Muscle of back (tissue), 11 donors: ENCODE measurements around the gene OBSCN. TPM values are rescaled to one million over a fixed set of nuclear protein-coding genes. Genes with fewer than 3 reads are reported as not detected.
"Not testable (repeated sequence)": the region's sequence is repeated elsewhere in the genome, so short reads cannot be mapped to it uniquely, and the experiment has no call there.

Experiments
- DNase-seq, 3 donors: peaks; one replicate each; pipeline versions ENCODE4 v3.0.0 to v3.0.0-alpha.2; 2013
- polyA plus RNA-seq, 10 donors: library from polyadenylated mRNA; unstranded; fragments of 120-200 nt; gene quantifications; one replicate each; pipeline ENCODE4 v1.2.1, GENCODE V29; 2013; ENCODE audit not compliant: insufficient read length in 10 of 10

Gene OBSCN
- polyA plus RNA-seq, 10 donors = 179 to 336 (median 279) TPM

GRCh38 chr1:228212966-228213844 is 5.4 kb downstream of the OBSCN start:
- DNase-seq = peak in 2 of 3 donors; percentile 67 to 85

GRCh38 chr1:228213917-228214808 is 6.3 kb downstream of the OBSCN start:
- DNase-seq = no peak

GRCh38 chr1:228214921-228215662 is 7.2 kb downstream of the OBSCN start:
- no peak for DNase-seq

- DNase-seq = no peak
These were observed 7.8 kb downstream of the OBSCN start for GRCh38 chr1:228215663-228216116.

- DNase-seq = no peak
These were observed 8.8 kb downstream of the OBSCN start for GRCh38 chr1:228216371-228217320.

- DNase-seq = no peak
These were observed 9.9 kb downstream of the OBSCN start for GRCh38 chr1:228217551-228218344.

- DNase-seq = no peak
These were observed 10.8 kb downstream of the OBSCN start for GRCh38 chr1:228218513-228219244.

GRCh38 chr1:228219245-228219961 is 11.6 kb downstream of the OBSCN start:
- DNase-seq = no peak

GRCh38 chr1:228219962-228220780 is 12.3 kb downstream of the OBSCN start:
- no peak for DNase-seq

- not testable (repeated sequence) for DNase-seq
These were observed 13.3 kb downstream of the OBSCN start for GRCh38 chr1:228221097-228221496.

- no peak for DNase-seq
These were observed 14.7 kb downstream of the OBSCN start for GRCh38 chr1:228222548-228222947.

GRCh38 chr1:228224198-228225164 is 16.6 kb downstream of the OBSCN start:
- no peak for DNase-seq

- DNase-seq = no peak
These were observed 17.4 kb downstream of the OBSCN start for GRCh38 chr1:228225165-228225710.

GRCh38 chr1:228225740-228226139 is 17.9 kb downstream of the OBSCN start:
- no peak for DNase-seq

- no peak for DNase-seq
These were observed 18.5 kb downstream of the OBSCN start for GRCh38 chr1:228226141-228226874.
